ENCODE results near the gene COA3. TPM values are rescaled to one million over a fixed set of nuclear protein-coding genes. Genes with fewer than 3 reads are reported as not detected.

Gene COA3
- total RNA-seq, 1 donor from 2014 or later: 53.9 TPM

- DNase-seq: no peak
- ATAC-seq: peak; percentile 72
- Histone ChIP-seq H3K27ac (no peak overlapping the region), H3K27me3 (no peaks in the 10 kb centered on the region), H3K36me3 (no peaks in the 10 kb centered on the region), H3K4me1 (peaks cover 21% of the 10 kb centered on the region), H3K4me3 (no peak overlapping the region), H3K9me3 (no peaks in the 10 kb centered on the region)
- TF ChIP-seq, protein P1, sequence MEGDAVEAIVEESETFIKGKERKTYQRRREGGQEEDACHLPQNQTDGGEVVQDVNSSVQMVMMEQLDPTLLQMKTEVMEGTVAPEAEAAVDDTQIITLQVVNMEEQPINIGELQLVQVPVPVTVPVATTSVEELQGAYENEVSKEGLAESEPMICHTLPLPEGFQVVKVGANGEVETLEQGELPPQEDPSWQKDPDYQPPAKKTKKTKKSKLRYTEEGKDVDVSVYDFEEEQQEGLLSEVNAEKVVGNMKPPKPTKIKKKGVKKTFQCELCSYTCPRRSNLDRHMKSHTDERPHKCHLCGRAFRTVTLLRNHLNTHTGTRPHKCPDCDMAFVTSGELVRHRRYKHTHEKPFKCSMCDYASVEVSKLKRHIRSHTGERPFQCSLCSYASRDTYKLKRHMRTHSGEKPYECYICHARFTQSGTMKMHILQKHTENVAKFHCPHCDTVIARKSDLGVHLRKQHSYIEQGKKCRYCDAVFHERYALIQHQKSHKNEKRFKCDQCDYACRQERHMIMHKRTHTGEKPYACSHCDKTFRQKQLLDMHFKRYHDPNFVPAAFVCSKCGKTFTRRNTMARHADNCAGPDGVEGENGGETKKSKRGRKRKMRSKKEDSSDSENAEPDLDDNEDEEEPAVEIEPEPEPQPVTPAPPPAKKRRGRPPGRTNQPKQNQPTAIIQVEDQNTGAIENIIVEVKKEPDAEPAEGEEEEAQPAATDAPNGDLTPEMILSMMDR (IDR thresholded peaks at IDR 0.05): no peak
- intact Hi-C loops (cut with DNase I): no loop called here
These were observed 47.7 kb downstream of the COA3 start for GRCh38 chr17:42750739-42751344.

GRCh38 chr17:42748908-42749798, 49.4 kb downstream of the COA3 start:
- no peak for ATAC-seq
- Histone ChIP-seq H3K4me3 (no peak overlapping the region), H3K4me1 (peaks cover 24% of the 10 kb centered on the region), H3K27me3 (no peaks in the 10 kb centered on the region), H3K36me3 (no peaks in the 10 kb centered on the region), H3K9me3 (no peaks in the 10 kb centered on the region), H3K27ac (peak overlapping the region; percentile 45)
- TF ChIP-seq, protein P1 (IDR thresholded peaks at IDR 0.05): no peak
- intact Hi-C loops (cut with DNase I): no loop called here
- DNase-seq: no peak

DNA sequence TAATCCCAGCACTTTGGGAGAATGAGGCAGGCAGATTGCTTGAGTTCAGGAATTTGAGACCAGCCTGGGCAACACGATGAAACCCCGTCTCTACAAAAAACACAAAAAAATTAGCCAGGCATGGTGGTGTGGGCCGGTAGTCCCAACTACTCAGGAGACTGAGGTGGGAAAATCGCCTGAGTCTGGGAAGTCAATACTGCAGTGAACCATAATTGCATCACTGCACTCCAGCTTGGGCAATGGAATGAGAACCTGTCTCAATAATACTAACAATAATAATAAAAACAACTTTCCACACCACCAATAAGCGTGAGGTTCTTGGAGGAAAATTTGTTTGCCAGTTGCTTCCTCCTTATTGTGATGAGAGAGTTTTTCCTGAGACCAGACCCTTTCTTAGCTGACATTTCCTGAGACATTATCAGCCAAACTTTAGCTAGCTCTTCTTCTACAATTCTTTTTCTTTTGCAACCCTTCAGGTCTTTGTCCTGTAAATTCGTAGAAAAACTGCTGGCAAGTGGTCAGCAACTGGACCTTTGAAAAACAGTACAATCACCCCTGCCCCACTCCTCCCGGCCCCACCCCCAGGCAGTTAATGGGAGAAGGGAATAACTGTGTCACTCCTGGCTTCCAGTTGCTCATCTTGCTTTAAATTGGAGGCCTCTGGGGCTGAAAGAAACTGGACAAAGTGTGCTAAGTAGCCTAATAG, 50.1 kb downstream of the COA3 start:
- Histone ChIP-seq H3K36me3 (no peaks in the 10 kb centered on the region), H3K4me3 (no peak overlapping the region), H3K4me1 (peaks cover 32% of the 10 kb centered on the region), H3K9me3 (no peaks in the 10 kb centered on the region), H3K27me3 (no peaks in the 10 kb centered on the region), H3K27ac (peak overlapping the region; percentile 45)
- intact Hi-C loops (cut with DNase I): no loop called here
- TF ChIP-seq, protein P1 (IDR thresholded peaks at IDR 0.05): no peak
- no peak for ATAC-seq
- DNase-seq: no peak

Small RNA genes within 50 kb of the gene (microRNA-seq; reads per million reads assigned to microRNA genes)
- gene MIR6781 (ENCODE audit: borderline microRNAs expressed): not detected

Other genes with a start within 250 kb of the COA3 start
- 1.4 TPM for gene HSD17B1, start 245.8 kb downstream of the COA3 start, total RNA-seq
- 63.3 TPM for gene COASY, start 236.6 kb downstream of the COA3 start, total RNA-seq
- gene MLX, start 231.6 kb downstream of the COA3 start, total RNA-seq: 61.3 TPM
- 4.2 TPM for gene PSMC3IP, start 221.0 kb downstream of the COA3 start, total RNA-seq
- gene RETREG3, start 189.3 kb downstream of the COA3 start, total RNA-seq: 68.6 TPM
- 29.2 TPM for gene TUBG1, start 189.0 kb downstream of the COA3 start, total RNA-seq
- 19.8 TPM for gene TUBG2, start 139.4 kb downstream of the COA3 start, total RNA-seq
- 26.4 TPM for gene PLEKHH3, start 121.7 kb downstream of the COA3 start, total RNA-seq
- 1.4 TPM for gene CCR10, start 116.9 kb downstream of the COA3 start, total RNA-seq
- 6.5 TPM for gene CNTNAP1, start 116.2 kb downstream of the COA3 start, total RNA-seq
- gene EZH1, start 53.7 kb downstream of the COA3 start, total RNA-seq: 58.4 TPM
- gene RAMP2, start 37.5 kb downstream of the COA3 start, total RNA-seq: 114 TPM
- 42.3 TPM for gene VPS25, start 25.3 kb downstream of the COA3 start, total RNA-seq
- 0.38 TPM for gene WNK4, start 18.1 kb downstream of the COA3 start, total RNA-seq
- 0.14 TPM for gene CNTD1, start 157 bp upstream of the COA3 start, total RNA-seq
- gene BECN1, start 25.6 kb upstream of the COA3 start, total RNA-seq: 66.7 TPM
- 89.4 TPM for gene PSME3, start 34.7 kb upstream of the COA3 start, total RNA-seq
- gene AOC2, start 45.9 kb upstream of the COA3 start, total RNA-seq: 2.0 TPM
- 235 TPM for gene AOC3, start 52.5 kb upstream of the COA3 start, total RNA-seq
- not detected for gene G6PC1, start 102.1 kb upstream of the COA3 start, total RNA-seq
- 35.0 TPM for gene AARSD1, start 165.8 kb upstream of the COA3 start, total RNA-seq
- gene PTGES3L, start 181.4 kb upstream of the COA3 start, total RNA-seq: 0.38 TPM
- 14.4 TPM for gene RUNDC1, start 181.9 kb upstream of the COA3 start, total RNA-seq
- gene RPL27, start 199.7 kb upstream of the COA3 start, total RNA-seq: 752 TPM
- gene IFI35, start 208.1 kb upstream of the COA3 start, total RNA-seq: 47.7 TPM
- gene VAT1, start 223.7 kb upstream of the COA3 start, total RNA-seq: 267 TPM
- gene RND2, start 226.5 kb upstream of the COA3 start, total RNA-seq: 0.78 TPM